Prostate gland (tissue), 2 donors: ENCODE results near the gene DPYD. TPM values are rescaled to one million over a fixed set of nuclear protein-coding genes. Genes with fewer than 3 reads are reported as not detected.

ENCODE experiments used
- DNase-seq: peaks from one replicate; pipeline ENCODE4 v3.0.0-alpha.2; 2019; ENCODE audit warnings: low spot score
- H3K27ac ChIP-seq, 2 donors: fragments of 200-600 bp; sonication (generic); 2 replicates each; pipeline ENCODE4 v1.5.1; 2017 to 2019
- H3K27me3 ChIP-seq: fragments of 200-600 bp; sonication (generic); replicated peaks from 2 replicates; pipeline ENCODE4 v1.5.1; 2019; ENCODE audit not compliant: insufficient read depth
- H3K36me3 ChIP-seq, 2 donors: fragments of 200-600 bp; sonication (generic); 1 replicate in 1 of 2; 2 replicates in 1 of 2; pipeline versions ENCODE4 v1.5.1 to v1.8.1; 2017 to 2019
- H3K4me1 ChIP-seq: fragments of 200-600 bp; sonication (generic); replicated peaks from 2 replicates; pipeline ENCODE4 v1.5.1; 2019
- H3K4me3 ChIP-seq, 2 donors: fragments of 200-600 bp; sonication (generic); 2 replicates each; pipeline ENCODE4 v1.5.1; 2017 to 2019
- H3K9me3 ChIP-seq: fragments of 200-600 bp; sonication (generic); 2 replicates; pipeline ENCODE4 v1.5.1; 2017
- POLR2A ChIP-seq: fragments of 450-650 bp; IDR thresholded peaks from one replicate; pipeline ENCODE4 v1.6.1; 2016; ENCODE audit warnings: antibody characterized with exemption, mild to moderate bottlenecking
- POLR2AphosphoS5 ChIP-seq: sonication (generic); formaldehyde crosslinking; IDR thresholded peaks from one replicate; pipeline ENCODE4 v1.6.1; 2017; ENCODE audit warnings: antibody characterized with exemption
- WGBS: methylation state at CpG from one replicate; pipeline ENCODE4 v1.1.5; 2018; 5-methylcytosine and 5-hydroxymethylcytosine counted together
- intact Hi-C: fragments of 100-400 bp; cut with DNase I; formaldehyde crosslinking; loops from one replicate; pipeline ENCODE4 v1.14.2; 2022
- total RNA-seq, 2 donors: library from RNA; depleted of rRNA; stranded (reverse); fragments of >200 nt; gene quantifications; one replicate each; pipeline ENCODE4 v1.1.0, GENCODE V29; 2016
- TF ChIP-seq, protein P1 (sequence below), 4 experiments: fragments of 200-600 bp in 2 of 4; fragments of 450-650 bp in 2 of 4; sonication (generic) in 2 of 4; IDR thresholded peaks; 1 replicate in 3 of 4; 2 replicates in 1 of 4; pipeline ENCODE4 v1.5.1; 2016 to 2019; ENCODE audit warnings: antibody characterized with exemption in 4 of 4, mild to moderate bottlenecking in 2 of 4, moderate library complexity in 2 of 4

Gene DPYD
- total RNA-seq, 2 donors from 2014 or later = 18.2 to 19.7 TPM

DNA sequence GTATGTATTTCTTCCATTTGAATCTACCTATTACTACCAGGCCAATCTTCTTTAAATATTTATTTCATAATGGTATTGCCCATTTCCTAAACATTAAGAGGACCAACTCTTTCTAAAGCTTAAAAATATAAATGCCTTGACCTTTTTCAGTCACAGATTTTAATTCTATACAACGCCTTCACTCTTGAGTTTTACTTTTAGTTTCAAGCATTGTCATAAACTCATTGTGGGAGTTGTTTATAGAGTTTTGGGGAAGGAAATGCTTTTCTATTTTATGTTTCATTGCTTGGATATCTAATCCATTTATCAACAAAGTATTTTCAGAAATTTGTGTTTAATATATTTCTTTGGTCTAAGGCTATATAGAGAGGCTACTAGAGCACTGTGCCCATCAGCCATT, 155.8 kb downstream of the DPYD start:
- H3K27me3 ChIP-seq = no peaks in the 10 kb centered on the region
- 89% methylated on average over 1 of the region's 1 CpG for WGBS
- TF ChIP-seq POLR2A = no peak
- TF ChIP-seq, protein P1, sequence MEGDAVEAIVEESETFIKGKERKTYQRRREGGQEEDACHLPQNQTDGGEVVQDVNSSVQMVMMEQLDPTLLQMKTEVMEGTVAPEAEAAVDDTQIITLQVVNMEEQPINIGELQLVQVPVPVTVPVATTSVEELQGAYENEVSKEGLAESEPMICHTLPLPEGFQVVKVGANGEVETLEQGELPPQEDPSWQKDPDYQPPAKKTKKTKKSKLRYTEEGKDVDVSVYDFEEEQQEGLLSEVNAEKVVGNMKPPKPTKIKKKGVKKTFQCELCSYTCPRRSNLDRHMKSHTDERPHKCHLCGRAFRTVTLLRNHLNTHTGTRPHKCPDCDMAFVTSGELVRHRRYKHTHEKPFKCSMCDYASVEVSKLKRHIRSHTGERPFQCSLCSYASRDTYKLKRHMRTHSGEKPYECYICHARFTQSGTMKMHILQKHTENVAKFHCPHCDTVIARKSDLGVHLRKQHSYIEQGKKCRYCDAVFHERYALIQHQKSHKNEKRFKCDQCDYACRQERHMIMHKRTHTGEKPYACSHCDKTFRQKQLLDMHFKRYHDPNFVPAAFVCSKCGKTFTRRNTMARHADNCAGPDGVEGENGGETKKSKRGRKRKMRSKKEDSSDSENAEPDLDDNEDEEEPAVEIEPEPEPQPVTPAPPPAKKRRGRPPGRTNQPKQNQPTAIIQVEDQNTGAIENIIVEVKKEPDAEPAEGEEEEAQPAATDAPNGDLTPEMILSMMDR (IDR thresholded peaks at IDR 0.05) = no peak
- no peaks in the 10 kb centered on the region for H3K9me3 ChIP-seq
- intact Hi-C loops = no loop called here
- no peaks in the 10 kb centered on the region for H3K36me3 ChIP-seq
- no peak overlapping the region for H3K4me3 ChIP-seq
- no peak overlapping the region for H3K27ac ChIP-seq
- no peak for DNase-seq
- no peaks in the 10 kb centered on the region for H3K4me1 ChIP-seq

DNA sequence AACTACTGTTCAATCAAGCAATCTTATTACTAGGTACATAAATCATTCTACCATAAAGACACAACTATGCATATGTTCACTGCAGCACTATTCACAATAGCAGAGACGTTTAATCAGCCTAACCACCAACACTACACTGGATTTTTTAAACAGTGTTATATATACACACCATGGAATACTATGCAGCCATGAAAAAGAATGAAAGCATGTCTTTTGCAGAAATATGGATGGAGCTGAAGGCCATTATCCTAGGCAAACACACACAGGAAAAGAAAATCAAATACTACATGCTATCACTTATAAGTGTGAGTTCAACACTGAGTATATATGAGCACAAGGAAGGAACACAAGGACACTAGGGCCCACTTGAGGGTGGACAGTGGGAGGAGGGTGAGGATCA, 159.2 kb downstream of the DPYD start:
- DNase-seq = no peak
- H3K27me3 ChIP-seq = no peaks in the 10 kb centered on the region
- no peaks in the 10 kb centered on the region for H3K36me3 ChIP-seq
- no peak overlapping the region for H3K27ac ChIP-seq
- H3K4me1 ChIP-seq = peaks cover 2% of the 10 kb centered on the region
- WGBS = 81% methylated on average over 1 of the region's 1 CpG
- TF ChIP-seq, protein P1 (IDR thresholded peaks at IDR 0.05) = no peak
- TF ChIP-seq POLR2A (no peak), POLR2AphosphoS5 (no peak)
- no peak overlapping the region for H3K4me3 ChIP-seq
- intact Hi-C loops = no loop called here
- H3K9me3 ChIP-seq = no peaks in the 10 kb centered on the region

DNA sequence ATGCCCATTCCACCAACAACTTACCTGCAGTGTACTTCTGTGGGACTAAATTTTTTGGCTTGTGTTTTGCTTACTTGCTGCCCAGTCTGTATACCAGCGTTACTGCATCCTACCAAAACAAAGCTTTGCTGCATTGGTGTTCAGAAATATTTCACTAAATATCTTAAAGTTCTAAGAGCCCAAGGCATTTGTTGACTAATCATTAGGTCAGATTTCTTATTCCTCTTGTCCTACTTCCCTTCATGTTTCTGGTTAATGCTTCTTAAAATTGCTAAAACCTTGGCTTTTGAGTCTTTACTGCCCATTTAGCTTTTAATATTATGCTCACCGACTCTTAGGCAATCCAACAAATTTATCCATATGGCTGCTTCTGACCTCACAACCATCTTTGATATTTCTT, 161.8 kb downstream of the DPYD start:
- intact Hi-C loops = no loop called here
- WGBS = 69% methylated on average over 2 of the region's 2 CpGs
- H3K9me3 ChIP-seq = no peaks in the 10 kb centered on the region
- no peaks in the 10 kb centered on the region for H3K36me3 ChIP-seq
- H3K27ac ChIP-seq = no peak overlapping the region
- no peaks in the 10 kb centered on the region for H3K27me3 ChIP-seq
- H3K4me1 ChIP-seq = peaks cover 2% of the 10 kb centered on the region
- H3K4me3 ChIP-seq = no peak overlapping the region
- TF ChIP-seq POLR2A (no peak), POLR2AphosphoS5 (no peak)
- TF ChIP-seq, protein P1 (IDR thresholded peaks at IDR 0.05) = no peak
- DNase-seq = no peak

DNA sequence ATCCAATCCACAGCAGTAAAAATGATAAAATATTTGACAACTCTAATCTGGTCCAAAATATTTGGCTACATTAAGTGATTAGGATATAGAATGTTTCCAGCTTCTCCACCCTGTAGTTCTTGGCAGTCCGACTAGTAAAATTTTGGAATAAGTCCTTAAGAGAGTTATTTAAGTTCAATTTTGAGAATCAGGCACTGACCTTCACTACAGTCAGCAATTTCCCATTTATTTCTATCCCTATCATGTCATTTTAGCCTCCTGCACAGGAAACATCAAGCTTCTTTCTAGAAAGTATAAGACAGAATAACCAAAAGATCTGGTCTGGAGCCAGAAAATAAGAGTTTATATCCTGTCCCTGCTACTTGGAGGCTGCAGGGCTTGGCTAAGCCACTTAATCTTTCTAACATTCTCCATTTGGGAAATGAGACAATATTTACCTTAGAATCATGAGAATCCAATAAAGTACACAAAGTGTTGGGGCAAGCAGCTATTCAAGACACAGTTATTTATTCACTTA, 162.2 kb downstream of the DPYD start:
- WGBS = 19% methylated on average over 1 of the region's 1 CpG
- Histone ChIP-seq H3K27me3 (no peaks in the 10 kb centered on the region), H3K9me3 (no peaks in the 10 kb centered on the region), H3K4me1 (peaks cover 2% of the 10 kb centered on the region), H3K36me3 (no peaks in the 10 kb centered on the region), H3K4me3 (no peak overlapping the region), H3K27ac (no peak overlapping the region)
- no peak for DNase-seq
- TF ChIP-seq POLR2A = no peak
- no peak for TF ChIP-seq POLR2AphosphoS5
- TF ChIP-seq, protein P1 (IDR thresholded peaks at IDR 0.05) = no peak
- intact Hi-C loops = no loop called here

DNA sequence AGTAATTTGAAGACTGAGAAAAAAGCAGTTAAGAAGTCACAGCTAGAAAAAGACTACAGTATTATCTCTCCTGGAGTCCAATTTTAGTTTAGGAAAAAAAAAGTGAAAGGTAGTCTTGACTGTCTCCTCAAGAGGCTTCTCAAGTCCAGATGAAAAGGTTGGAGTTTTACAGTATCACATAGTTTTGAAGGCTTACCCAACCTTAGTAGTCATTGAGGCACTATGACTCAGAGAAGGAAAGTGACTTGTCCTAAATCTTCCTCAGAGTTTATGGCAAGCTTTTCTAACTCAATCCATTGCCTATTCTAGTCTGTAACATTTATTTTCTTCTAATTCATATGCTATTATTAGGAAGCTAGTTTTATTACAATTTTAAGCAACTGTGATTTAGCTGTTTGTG, 174.9 kb downstream of the DPYD start:
- Histone ChIP-seq H3K27me3 (no peaks in the 10 kb centered on the region), H3K4me1 (no peaks in the 10 kb centered on the region), H3K9me3 (no peaks in the 10 kb centered on the region), H3K27ac (no peak overlapping the region), H3K36me3 (no peaks in the 10 kb centered on the region), H3K4me3 (no peak overlapping the region)
- TF ChIP-seq POLR2AphosphoS5 = no peak
- no peak for TF ChIP-seq POLR2A
- TF ChIP-seq, protein P1 (IDR thresholded peaks at IDR 0.05) = no peak
- intact Hi-C loops = no loop called here
- no peak for DNase-seq
